GM12873 (cell line): ENCODE results near the gene MRFAP1.

ENCODE experiments used
- CTCF ChIP-seq: IDR thresholded peaks from 2 replicates; pipeline ENCODE4 v1.5.1; 2012; ENCODE audit warnings: low read depth, mild to moderate bottlenecking, moderate library complexity, low read length, control low read depth; ENCODE audit not compliant: insufficient read depth; ENCODE audit errors: missing control alignments

The MRFAP1 gene

GRCh38 chr4:6657242-6658208, 17.0 kb downstream of the MRFAP1 start:
- no peak for TF ChIP-seq CTCF

GRCh38 chr4:6658209-6658595, 17.7 kb downstream of the MRFAP1 start:
- TF ChIP-seq CTCF: no peak

- TF ChIP-seq CTCF: no peak
Observed at GRCh38 chr4:6658597-6659075, 18.2 kb downstream of the MRFAP1 start.

GRCh38 chr4:6659897-6660296, 19.4 kb downstream of the MRFAP1 start:
- TF ChIP-seq CTCF: no peak

GRCh38 chr4:6660430-6660829, 19.9 kb downstream of the MRFAP1 start:
- TF ChIP-seq CTCF: no peak

GRCh38 chr4:6662591-6662990, 22.1 kb downstream of the MRFAP1 start:
- no peak for TF ChIP-seq CTCF

GRCh38 chr4:6663596-6664393, 23.3 kb downstream of the MRFAP1 start:
- no peak for TF ChIP-seq CTCF
